Measurements from ENCODE around the gene TIMM22.
"Not testable (repeated sequence)": the region's sequence is repeated elsewhere in the genome, so short reads cannot be mapped to it uniquely, and the experiment has no call there.

- not testable (repeated sequence) for TF ChIP-seq CTCF (conservative IDR thresholded peaks at IDR 0.05; ENCODE audit: low read depth, low read length); EZH2 (IDR thresholded peaks at IDR 0.05; ENCODE audit: low read length, unreplicated experiment); EZH2phosphoT487 (IDR thresholded peaks at IDR 0.05; ENCODE audit: borderline replicate concordance, low read length)
These were observed 44.3 kb upstream of the TIMM22 start for GRCh38 chr17:952592-952991.
